DMS 273 (cell line): Measurements from ENCODE around the gene HELZ.

Experiments
- DNase-seq: peaks from one replicate; lab custom pipeline; 2025; ENCODE audit not compliant: unreplicated experiment; lab: John Stamatoyannopoulos, UW

The HELZ gene

DNA sequence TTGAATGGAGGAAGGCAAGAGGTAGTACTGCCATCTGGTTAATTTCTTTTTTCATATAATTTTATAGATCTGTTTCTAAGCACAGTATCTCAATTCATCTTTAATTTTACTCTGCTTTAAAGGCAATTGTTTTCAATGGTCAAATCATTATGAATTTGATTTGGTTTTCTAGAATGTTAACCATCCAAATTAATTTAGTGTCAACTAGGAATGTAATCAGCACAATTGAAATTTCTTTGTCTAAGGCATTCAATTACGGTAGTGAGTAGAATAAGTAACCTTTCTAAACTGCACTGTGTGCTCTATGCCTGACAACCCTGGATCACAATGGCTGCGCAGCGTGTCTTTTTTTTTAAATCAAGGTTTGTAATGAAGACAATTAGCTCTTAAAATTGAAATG lies 156.4 kb downstream of the HELZ start:
- DNase-seq, result no peak

DNA sequence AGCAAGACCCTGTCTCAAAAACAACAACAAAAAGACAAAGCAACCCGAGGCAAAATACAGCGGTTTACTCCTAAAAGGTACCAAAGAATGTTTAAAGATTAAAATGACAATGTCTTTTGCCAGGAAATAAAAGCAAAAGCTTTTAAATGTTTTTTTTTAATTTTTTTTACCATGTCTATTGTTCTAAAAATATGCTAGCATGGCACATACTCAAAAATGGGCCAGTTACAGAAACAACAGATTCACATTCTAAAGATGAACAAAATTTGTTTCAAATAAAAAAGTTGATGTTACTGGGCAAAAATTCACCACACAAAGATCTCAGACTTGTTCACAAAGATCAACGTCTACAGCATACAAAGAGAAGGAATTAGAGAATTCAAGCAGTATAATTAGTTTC lies 159.6 kb downstream of the HELZ start:
- no peak for DNase-seq

DNA sequence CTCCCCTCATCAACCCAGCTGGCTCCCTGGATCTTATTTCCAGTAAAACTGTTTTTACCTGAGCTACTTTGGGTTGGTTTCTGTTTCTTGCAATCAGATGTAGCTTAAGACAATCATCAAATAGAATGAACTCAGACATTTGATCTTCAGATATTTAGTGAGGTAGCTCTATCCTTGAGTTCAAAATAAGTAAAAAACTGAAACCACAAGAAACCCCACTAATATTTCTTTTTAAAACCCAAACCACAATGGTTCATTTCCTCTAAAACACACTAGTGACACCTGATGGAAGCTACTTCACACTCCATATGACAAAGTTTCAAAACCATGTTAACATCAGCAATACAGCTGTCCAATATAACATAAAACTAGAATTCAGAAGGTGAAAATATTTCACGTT lies 162.9 kb downstream of the HELZ start:
- no peak for DNase-seq

DNA sequence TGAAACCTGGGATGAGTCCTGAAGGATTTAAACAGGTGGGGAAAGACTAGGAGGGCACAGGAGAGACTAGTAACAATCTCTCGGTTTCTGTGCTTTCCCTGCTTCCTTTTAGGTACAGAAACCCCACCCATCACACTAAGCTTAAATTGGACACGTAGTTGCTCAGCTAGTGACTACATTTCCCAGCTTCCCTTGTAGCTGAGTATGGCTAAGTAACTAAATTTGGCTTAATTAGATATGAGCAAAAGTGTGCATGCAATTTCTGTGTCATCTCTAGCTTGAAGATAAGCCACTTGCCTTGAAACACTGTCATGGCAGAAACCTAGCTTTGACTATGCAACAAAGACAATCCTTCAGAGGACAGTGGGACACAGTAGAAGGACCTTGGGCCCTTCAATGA lies 164.2 kb downstream of the HELZ start:
- no peak for DNase-seq

DNA sequence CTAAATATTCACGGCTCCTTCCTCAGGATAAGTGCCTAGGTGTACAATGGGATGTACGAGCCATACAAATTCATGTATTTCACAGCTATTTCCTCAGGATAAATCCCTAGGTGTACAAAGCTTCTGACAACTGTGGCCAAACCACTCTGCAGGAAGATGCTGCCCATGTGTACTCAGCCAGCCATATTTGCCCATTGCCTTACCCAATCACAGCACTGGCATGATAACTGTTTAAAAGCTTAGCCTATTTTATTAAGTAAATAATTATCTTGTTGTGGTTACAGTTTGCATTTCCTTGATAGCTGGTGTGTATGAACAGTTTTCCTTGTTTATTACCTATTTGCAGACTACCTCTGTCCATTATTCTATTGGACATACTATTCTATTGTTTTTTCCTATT lies 165.5 kb downstream of the HELZ start:
- DNase-seq, result no peak

DNA sequence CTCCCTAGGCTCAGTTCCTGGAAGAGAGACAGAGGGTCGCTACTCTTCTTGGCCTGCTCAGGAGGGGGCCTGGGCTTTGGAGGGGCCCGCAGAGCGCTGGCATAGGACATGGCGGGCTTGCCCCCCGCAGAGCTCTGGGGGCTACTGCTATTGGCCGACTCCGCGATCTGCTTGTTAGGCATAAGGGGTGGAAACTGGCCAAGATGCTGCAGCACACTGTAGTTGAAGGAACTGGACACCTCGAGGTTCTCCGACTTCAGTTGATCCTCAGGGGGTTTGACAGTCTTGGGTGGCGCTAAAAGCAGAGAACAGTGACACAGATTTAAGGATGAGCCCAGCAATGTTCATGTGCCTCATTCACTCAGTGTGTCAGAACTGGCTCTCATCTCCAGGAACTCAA lies 166.7 kb downstream of the HELZ start:
- no peak for DNase-seq

DNA sequence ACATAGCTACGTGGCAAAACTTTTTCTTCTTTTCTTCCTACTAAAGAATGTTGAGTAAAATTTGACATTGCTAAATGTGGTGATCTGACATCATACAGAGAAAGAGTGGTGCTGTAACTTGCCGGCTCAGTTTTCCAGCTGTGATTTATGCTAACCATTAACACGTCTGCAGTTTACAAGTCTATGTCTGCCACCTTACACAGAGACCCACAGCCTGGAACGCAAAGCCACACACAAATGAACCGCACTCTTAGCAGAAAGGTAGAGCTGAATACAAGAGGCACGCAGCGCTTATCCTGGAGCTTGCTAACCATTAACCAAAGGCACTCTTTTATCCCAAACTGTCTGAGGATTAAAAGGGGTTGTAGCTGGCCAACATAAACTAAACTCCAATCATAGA lies 168.7 kb downstream of the HELZ start:
- no peak for DNase-seq

DNA sequence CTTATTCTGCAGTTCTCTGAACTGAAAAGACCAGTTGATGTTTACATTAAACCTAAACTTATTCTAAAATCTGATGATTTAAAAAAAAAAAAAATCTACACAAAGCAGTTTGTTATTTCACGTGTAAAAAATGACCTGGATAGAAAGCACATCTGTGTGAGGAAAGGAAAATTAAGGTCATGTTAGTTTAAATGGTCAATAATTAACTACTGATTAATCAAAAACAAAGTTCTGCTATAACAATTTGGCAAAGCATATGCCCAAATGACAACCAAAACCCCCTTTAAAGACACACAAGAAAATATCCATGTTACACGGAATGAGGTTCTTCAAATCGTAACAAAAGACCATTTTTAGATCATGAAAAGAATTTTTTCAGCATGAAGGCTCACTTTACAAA lies 170.2 kb downstream of the HELZ start:
- no peak for DNase-seq

DNA sequence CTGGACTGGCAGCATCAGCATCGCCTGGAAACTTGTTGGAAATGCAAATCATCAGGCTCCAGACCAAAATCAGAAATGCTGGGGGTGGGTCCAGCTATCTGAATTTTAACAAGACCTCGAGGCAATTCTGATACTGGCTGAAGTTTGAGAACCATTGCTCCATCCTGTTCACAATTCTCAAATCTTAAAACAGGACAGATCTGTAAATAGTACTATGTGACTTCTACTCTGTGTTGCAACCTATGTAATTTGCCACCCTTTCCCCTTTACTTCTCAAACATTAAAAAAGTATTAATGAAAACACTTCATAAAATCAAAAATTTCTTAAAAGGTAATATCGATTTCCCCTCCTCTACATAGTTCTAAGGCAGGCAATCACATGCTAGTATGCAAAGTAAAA lies 172.1 kb downstream of the HELZ start:
- DNase-seq, result no peak

DNA sequence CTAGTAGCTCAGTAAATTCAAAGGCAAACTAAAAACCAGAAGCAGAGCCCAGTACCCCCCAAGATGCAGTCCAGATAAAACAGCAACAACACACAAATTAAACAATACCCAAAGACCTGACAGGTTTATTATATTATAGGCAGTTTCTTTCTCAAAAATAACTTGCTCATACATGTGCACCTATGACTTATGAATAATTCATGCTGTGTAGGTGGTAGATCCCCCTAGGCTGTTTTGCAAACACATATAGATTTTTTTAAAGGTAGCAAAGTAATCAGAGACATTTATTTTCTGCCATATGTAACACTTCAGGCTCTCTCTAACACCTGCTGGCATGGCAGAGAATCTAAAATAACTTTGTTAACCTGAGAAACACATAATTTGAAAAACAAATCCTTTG lies 173.4 kb downstream of the HELZ start:
- DNase-seq, result no peak

DNA sequence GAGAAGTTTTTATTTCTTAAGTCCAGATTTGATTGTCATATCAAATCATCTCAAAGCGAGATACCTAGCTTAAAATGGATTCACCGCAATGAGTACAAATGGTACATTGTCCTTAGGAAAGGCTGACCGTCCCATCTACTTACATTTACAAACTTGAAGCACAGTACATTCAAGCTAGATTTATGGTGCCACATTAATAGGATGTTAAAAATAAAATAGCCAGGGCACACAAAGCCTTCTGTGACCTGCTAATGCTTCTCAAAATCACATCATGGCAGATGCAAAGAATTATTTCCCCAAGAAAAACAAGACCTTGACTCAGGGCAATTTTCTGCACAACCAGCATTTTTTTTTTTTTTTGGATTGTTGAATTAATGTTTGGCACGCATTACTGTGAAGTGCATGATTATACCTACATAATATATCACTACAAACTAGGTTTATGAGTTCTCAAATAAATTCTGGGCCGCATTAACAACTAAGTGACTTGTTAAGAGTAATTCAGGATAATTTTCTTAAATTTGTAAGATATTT lies 175.3 kb downstream of the HELZ start:
- no peak for DNase-seq

DNA sequence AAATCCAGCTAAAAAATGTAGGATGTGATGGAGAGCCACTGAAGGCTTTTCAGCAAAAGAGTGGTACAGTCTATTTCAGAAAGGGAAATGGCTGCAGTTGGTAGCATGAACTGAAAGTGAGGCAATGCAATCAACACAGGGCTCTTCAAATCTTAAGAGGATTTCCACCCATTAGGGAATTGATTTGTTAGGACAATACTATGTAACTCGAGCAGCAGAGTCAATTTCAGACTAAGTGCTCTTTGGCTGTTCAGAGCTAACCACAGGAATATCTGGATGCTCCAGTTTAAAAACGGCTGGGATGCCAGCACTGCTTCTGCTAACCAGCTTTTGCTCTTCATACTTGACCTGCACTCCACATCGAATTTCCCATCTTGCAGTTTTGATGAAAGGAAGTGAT lies 176.0 kb downstream of the HELZ start:
- DNase-seq, result no peak

DNA sequence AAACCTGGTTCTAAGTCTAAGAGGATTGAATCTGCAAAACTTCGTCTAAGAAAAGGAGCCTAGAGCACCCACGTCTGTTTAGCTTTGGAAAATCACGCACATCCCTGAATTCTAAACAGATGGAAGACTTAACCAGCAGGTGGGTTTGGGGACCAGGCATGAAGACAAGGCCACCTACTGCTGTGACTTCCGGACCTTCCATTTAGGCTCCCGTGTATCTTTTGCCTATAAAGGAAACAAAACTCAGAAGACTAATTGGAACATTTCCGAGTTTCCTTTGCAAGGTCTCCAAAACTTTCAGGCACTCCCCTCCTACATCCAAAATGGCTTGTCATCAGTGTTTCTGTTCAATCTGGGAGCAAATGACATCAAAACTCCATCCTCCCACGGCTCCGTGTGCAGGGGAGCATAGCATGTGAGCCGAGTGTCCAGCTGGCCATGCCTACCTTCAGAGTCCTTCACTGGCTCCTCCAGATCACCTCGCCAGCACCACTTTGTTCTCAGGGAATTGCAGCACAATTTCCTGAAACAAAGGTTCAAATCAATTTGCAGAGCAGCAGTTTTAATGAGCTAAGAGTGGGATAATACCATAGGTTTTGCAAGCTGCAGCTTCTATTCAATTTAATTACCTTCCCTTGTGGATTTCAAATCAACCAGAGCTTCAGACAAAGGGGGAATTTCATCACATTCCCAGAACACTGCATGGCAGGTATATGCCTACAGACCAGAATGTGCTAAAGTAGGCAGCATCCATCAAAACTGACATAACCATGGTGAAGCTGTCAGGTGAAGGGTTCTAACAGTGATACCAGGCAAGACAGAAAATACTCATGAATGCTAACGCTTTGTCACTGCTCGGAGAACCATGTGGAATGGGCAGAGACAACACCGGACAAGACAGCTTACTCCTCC lies 177.2 kb downstream of the HELZ start:
- DNase-seq, result no peak

DNA sequence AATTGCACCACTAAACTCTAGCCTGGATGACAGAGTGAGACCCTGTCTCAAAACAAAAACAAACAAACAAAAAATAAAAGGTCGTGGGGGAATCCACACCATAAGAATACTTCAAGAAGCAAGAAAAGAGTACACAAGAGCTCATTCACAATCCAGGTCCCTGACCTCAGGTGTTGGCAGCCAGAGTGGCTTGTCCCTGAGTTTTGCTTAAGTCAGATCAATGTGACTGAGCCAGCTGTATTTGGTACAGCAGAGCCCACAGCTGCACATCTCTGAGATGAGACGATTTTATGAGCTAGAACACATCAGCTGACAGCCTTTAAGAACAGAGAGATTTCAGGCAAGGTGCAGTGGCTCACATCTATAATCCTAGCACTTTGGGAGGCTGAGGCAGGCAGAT lies 178.3 kb downstream of the HELZ start:
- no peak for DNase-seq

DNA sequence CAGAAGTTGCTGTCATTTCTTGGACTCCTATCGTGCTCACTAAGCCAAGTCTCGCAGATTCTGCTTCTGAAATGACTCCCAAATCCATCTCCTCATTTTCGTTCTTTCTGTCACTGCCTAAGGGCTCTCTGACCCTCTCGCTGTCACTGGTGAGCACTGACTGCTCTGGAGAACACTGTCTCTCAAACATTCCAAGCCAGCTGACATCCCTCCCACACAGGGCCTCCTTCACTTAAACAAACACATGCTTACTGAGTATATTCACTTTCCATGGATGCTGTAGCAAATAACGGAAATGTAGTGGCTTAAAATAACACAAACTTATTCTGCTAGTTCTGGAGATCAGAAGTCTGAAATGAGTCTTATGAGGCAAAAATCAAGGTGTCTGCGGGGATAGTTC lies 181.9 kb downstream of the HELZ start:
- no peak for DNase-seq

DNA sequence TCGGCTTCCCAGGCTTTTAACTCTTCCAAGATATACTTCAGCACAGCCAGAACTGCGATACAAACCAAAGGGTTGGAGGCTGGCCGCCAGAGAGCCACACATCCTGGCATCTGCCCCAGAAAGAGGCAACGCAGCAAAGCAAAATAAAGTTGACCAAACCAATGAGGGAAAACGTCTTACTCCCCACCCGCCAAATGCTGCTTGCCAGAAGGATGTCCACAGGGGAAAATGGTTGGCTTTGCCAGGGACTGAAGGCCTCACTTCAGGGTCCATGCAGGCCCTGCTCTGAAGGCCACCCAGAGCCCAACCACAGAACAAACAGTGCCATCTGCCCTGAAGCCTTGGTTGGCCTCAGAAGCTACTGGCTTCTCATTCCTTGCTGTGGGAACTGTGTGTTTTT lies 185.6 kb downstream of the HELZ start:
- DNase-seq, result peak; percentile 22

DNA sequence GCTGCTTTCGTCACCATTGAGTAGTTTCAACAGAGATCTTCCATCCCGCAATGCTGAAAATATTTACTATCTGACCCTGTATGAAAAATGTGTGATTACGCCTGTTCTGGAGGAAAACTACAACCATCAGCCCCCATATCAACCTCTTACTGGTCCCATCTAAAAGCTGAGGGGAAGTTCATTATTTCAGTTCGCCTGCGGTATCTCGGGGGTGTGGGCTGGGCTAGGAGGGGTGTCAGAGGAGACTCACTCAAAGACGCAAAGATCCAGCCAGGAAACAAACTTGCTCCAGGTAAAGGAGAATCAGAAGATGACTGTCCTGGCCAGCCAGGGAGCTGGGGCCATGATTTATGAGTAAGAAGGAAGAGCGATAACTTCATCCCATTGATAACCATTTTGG lies 187.0 kb downstream of the HELZ start:
- DNase-seq, result no peak

DNA sequence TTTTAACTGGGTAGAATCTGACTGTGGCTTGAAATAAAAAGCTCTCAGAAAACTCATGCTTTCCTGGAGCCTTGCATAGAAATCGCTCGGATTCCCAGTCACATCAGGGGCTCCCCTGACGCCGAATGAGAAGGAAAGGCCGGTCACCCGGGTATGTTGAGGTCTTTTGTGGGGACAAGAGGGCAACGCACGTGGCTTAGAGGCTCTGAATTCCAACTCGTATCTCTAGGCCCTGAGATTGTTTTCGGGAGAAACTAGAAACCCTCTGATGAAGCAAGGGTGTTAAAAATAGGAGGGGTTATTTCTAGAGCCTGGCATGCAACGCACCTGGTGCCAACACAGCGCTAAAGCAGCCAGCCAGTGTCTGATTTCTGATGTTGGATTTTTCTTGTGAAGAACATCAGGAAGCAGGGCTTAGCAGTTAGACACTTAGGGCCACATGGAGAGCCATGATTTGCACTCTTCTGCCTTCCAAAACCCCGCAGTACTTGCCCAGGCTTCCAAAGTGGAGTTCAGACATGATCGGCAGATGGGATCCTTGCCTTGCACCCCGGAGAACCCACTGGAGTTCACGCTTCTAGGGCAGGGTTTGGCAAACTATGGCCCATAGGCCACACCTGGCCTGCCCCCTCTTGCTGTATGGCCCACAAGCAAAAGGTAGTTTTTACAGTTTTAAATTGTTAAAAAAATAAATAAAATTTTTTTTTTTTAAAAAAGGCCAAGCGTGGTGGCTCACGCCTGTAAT lies 188.1 kb downstream of the HELZ start:
- DNase-seq, result no peak

DNA sequence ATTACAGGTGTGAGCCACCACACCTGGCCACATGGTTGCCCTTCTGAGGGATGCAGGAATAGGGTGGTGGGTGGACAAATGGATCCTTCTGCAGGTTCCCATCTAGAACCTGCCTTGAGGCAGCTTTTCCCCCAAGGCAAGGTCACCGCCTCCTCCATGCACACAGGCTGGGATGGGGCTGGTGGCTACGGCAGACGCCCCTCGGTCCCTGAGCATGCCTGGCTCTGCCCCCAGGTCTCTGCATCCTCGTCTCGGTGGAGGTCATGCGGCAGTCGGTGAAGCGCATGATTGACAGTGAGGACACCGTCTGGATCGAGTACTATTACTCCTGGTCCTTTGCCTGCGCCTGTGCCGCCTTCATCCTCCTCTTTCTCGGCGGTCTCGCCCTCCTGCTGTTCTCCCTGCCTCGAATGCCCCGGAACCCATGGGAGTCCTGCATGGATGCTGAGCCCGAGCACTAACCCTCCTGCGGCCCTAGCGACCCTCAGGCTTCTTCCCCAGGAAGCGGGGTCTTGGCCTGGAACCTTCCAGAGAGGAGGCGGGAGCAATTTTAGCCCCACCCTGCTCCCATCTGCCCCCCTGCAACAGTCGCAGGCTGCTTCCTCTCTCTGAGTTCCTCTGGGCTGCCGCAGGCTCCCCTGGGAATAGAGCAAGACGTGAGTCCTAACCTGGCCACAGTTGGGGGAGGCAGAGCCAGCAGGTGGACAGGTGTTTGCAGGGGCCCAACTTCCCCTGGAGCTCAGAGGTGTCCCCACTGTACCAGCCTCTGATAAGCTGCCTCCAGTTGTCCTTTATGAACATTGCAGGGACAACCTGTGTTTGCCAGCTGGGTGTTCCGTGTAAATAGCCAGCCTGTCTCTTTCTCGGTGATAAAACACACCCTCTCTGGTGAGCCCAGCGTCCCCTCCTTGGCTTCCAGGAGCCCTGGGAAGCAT lies 188.9 kb downstream of the HELZ start:
- no peak for DNase-seq

DNA sequence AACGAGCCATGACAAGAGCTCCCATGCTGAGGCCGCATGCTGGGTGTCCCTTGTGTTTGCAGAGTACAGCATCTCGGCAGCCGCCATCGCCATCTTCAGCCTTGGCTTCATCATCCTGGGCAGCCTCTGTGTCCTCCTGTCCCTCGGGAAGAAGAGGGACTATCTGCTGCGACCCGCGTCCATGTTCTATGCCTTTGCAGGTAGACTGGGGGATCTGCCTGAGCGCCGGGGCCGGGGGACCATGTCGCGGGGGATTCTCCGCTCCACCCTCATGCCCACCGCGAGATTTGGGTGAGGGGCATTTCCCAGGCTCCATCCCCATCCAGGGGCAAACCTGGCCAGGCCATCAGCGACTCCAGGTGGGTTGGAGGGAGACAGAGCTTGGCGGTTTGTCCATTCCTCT lies 190.0 kb downstream of the HELZ start:
- no peak for DNase-seq

DNA sequence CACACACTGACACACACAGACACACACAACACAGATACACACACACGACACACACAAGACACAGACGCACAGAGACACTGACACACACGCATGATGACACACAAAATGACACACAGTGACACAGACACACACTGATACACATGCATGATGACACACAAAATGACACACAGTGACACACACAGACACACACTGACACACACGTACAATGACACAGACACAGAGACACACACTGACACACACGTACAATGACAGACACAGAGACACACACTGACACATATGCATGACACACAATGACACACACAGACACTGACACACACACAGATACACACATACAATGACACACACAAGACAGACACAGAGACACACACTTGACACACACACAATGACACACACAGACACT lies 190.4 kb downstream of the HELZ start:
- DNase-seq, result no peak
